ENCODE measurements around the gene GRK2.

GRK2 gene

GRCh38 chr11:67282876-67283371 lies 16.7 kb downstream of the GRK2 start:
- H3K4me1 ChIP-seq (ENCODE audit: control insufficient read depth in 2 of 2, insufficient read depth in 2 of 2, low read length in 2 of 2) = peaks cover 13 to 30% of the 10 kb centered on the region in 2 donors
- H3K9me3 ChIP-seq (ENCODE audit: control insufficient read depth in 2 of 2, low read length in 2 of 2) = no peaks in the 10 kb centered on the region
- no peak overlapping the region for H3K9ac ChIP-seq (ENCODE audit: low read depth in 1 of 2, low read length in 2 of 2)
- no peaks in the 10 kb centered on the region for H3K27me3 ChIP-seq (ENCODE audit: control insufficient read depth in 2 of 2, insufficient read depth in 2 of 2, low read length in 2 of 2)
- peaks cover 58 to 77% of the 10 kb centered on the region in 2 donors for H3K36me3 ChIP-seq (ENCODE audit: control insufficient read depth in 2 of 2, insufficient read depth in 2 of 2, low read length in 2 of 2)
- H3K27ac ChIP-seq (ENCODE audit: low read depth in 2 of 2, low read length in 2 of 2) = peak overlapping the region in 1 of 2 donors; percentile 61
- H3K4me3 ChIP-seq (ENCODE audit: low read length in 2 of 2) = no peak overlapping the region

- peaks cover 58 to 77% of the 10 kb centered on the region in 2 donors for H3K36me3 ChIP-seq (ENCODE audit: control insufficient read depth in 2 of 2, insufficient read depth in 2 of 2, low read length in 2 of 2)
- peaks cover 11 to 29% of the 10 kb centered on the region in 2 donors for H3K4me1 ChIP-seq (ENCODE audit: control insufficient read depth in 2 of 2, insufficient read depth in 2 of 2, low read length in 2 of 2)
- H3K4me3 ChIP-seq (ENCODE audit: low read length in 2 of 2) = no peak overlapping the region
- no peaks in the 10 kb centered on the region for H3K9me3 ChIP-seq (ENCODE audit: control insufficient read depth in 2 of 2, low read length in 2 of 2)
- H3K27ac ChIP-seq (ENCODE audit: low read depth in 2 of 2, low read length in 2 of 2) = peak overlapping the region; percentile 34 to 61
- no peak overlapping the region for H3K9ac ChIP-seq (ENCODE audit: low read depth in 1 of 2, low read length in 2 of 2)
- no peaks in the 10 kb centered on the region for H3K27me3 ChIP-seq (ENCODE audit: control insufficient read depth in 2 of 2, insufficient read depth in 2 of 2, low read length in 2 of 2)
Measured at GRCh38 chr11:67283481-67283963, 17.2 kb downstream of the GRK2 start.

GRCh38 chr11:67284811-67285540 lies 18.7 kb downstream of the GRK2 start:
- H3K9ac ChIP-seq (ENCODE audit: low read depth in 1 of 2, low read length in 2 of 2) = no peak overlapping the region
- H3K36me3 ChIP-seq (ENCODE audit: control insufficient read depth in 2 of 2, insufficient read depth in 2 of 2, low read length in 2 of 2) = peaks cover 47 to 63% of the 10 kb centered on the region in 2 donors
- peaks cover 12 to 28% of the 10 kb centered on the region in 2 donors for H3K4me1 ChIP-seq (ENCODE audit: control insufficient read depth in 2 of 2, insufficient read depth in 2 of 2, low read length in 2 of 2)
- no peaks in the 10 kb centered on the region for H3K9me3 ChIP-seq (ENCODE audit: control insufficient read depth in 2 of 2, low read length in 2 of 2)
- no peak overlapping the region for H3K27ac ChIP-seq (ENCODE audit: low read depth in 2 of 2, low read length in 2 of 2)
- no peak overlapping the region for H3K4me3 ChIP-seq (ENCODE audit: low read length in 2 of 2)
- H3K27me3 ChIP-seq (ENCODE audit: control insufficient read depth in 2 of 2, insufficient read depth in 2 of 2, low read length in 2 of 2) = no peaks in the 10 kb centered on the region

- peaks cover 21 to 34% of the 10 kb centered on the region in 2 donors for H3K4me1 ChIP-seq (ENCODE audit: control insufficient read depth in 2 of 2, insufficient read depth in 2 of 2, low read length in 2 of 2)
- H3K4me3 ChIP-seq (ENCODE audit: low read length in 2 of 2) = no peak overlapping the region
- no peaks in the 10 kb centered on the region for H3K27me3 ChIP-seq (ENCODE audit: control insufficient read depth in 2 of 2, insufficient read depth in 2 of 2, low read length in 2 of 2)
- peak overlapping the region in 1 of 2 donors; percentile 98 for H3K27ac ChIP-seq (ENCODE audit: low read depth in 2 of 2, low read length in 2 of 2)
- H3K36me3 ChIP-seq (ENCODE audit: control insufficient read depth in 2 of 2, insufficient read depth in 2 of 2, low read length in 2 of 2) = peaks cover 39 to 54% of the 10 kb centered on the region in 2 donors
- peak overlapping the region in 1 of 2 donors; percentile 34 for H3K9ac ChIP-seq (ENCODE audit: low read depth in 1 of 2, low read length in 2 of 2)
- no peaks in the 10 kb centered on the region for H3K9me3 ChIP-seq (ENCODE audit: control insufficient read depth in 2 of 2, low read length in 2 of 2)
Measured at GRCh38 chr11:67285541-67286498, 19.5 kb downstream of the GRK2 start.

- Histone ChIP-seq H3K9ac (ENCODE audit: low read depth in 1 of 2, low read length in 2 of 2) (peak overlapping the region in 1 of 2 donors; percentile 83), H3K4me3 (ENCODE audit: low read length in 2 of 2) (no peak overlapping the region), H3K4me1 (ENCODE audit: control insufficient read depth in 2 of 2, insufficient read depth in 2 of 2, low read length in 2 of 2) (peaks cover 21 to 34% of the 10 kb centered on the region in 2 donors), H3K36me3 (ENCODE audit: control insufficient read depth in 2 of 2, insufficient read depth in 2 of 2, low read length in 2 of 2) (peaks cover 32 to 47% of the 10 kb centered on the region in 2 donors), H3K9me3 (ENCODE audit: control insufficient read depth in 2 of 2, low read length in 2 of 2) (no peaks in the 10 kb centered on the region), H3K27me3 (ENCODE audit: control insufficient read depth in 2 of 2, insufficient read depth in 2 of 2, low read length in 2 of 2) (no peaks in the 10 kb centered on the region), H3K27ac (ENCODE audit: low read depth in 2 of 2, low read length in 2 of 2) (peak overlapping the region; percentile 86 to 98)
Measured at GRCh38 chr11:67286621-67287333, 20.5 kb downstream of the GRK2 start.

- peak overlapping the region; percentile 72 to 78 for H3K4me3 ChIP-seq (ENCODE audit: low read length in 2 of 2)
- H3K4me1 ChIP-seq (ENCODE audit: control insufficient read depth in 2 of 2, insufficient read depth in 2 of 2, low read length in 2 of 2) = peaks cover 21 to 32% of the 10 kb centered on the region in 2 donors
- peak overlapping the region; percentile 86 to 98 for H3K27ac ChIP-seq (ENCODE audit: low read depth in 2 of 2, low read length in 2 of 2)
- H3K36me3 ChIP-seq (ENCODE audit: control insufficient read depth in 2 of 2, insufficient read depth in 2 of 2, low read length in 2 of 2) = peaks cover 31 to 45% of the 10 kb centered on the region in 2 donors
- no peaks in the 10 kb centered on the region for H3K9me3 ChIP-seq (ENCODE audit: control insufficient read depth in 2 of 2, low read length in 2 of 2)
- H3K9ac ChIP-seq (ENCODE audit: low read depth in 1 of 2, low read length in 2 of 2) = peak overlapping the region; percentile 69 to 83
- no peaks in the 10 kb centered on the region for H3K27me3 ChIP-seq (ENCODE audit: control insufficient read depth in 2 of 2, insufficient read depth in 2 of 2, low read length in 2 of 2)
Measured at GRCh38 chr11:67287355-67288197, 21.3 kb downstream of the GRK2 start.

GRCh38 chr11:67288198-67288451 lies 21.9 kb downstream of the GRK2 start:
- peak overlapping the region; percentile 69 to 83 for H3K9ac ChIP-seq (ENCODE audit: low read depth in 1 of 2, low read length in 2 of 2)
- no peaks in the 10 kb centered on the region for H3K9me3 ChIP-seq (ENCODE audit: control insufficient read depth in 2 of 2, low read length in 2 of 2)
- H3K27ac ChIP-seq (ENCODE audit: low read depth in 2 of 2, low read length in 2 of 2) = peak overlapping the region; percentile 86 to 98
- peak overlapping the region; percentile 72 to 78 for H3K4me3 ChIP-seq (ENCODE audit: low read length in 2 of 2)
- H3K4me1 ChIP-seq (ENCODE audit: control insufficient read depth in 2 of 2, insufficient read depth in 2 of 2, low read length in 2 of 2) = peaks cover 21 to 28% of the 10 kb centered on the region in 2 donors
- H3K36me3 ChIP-seq (ENCODE audit: control insufficient read depth in 2 of 2, insufficient read depth in 2 of 2, low read length in 2 of 2) = peaks cover 25 to 40% of the 10 kb centered on the region in 2 donors
- no peaks in the 10 kb centered on the region for H3K27me3 ChIP-seq (ENCODE audit: control insufficient read depth in 2 of 2, insufficient read depth in 2 of 2, low read length in 2 of 2)

- Histone ChIP-seq H3K36me3 (ENCODE audit: control insufficient read depth in 2 of 2, insufficient read depth in 2 of 2, low read length in 2 of 2) (peaks cover 20 to 35% of the 10 kb centered on the region in 2 donors), H3K27me3 (ENCODE audit: control insufficient read depth in 2 of 2, insufficient read depth in 2 of 2, low read length in 2 of 2) (no peaks in the 10 kb centered on the region), H3K4me3 (ENCODE audit: low read length in 2 of 2) (peak overlapping the region; percentile 72 to 78), H3K4me1 (ENCODE audit: control insufficient read depth in 2 of 2, insufficient read depth in 2 of 2, low read length in 2 of 2) (peaks cover 21 to 27% of the 10 kb centered on the region in 2 donors), H3K9ac (ENCODE audit: low read depth in 1 of 2, low read length in 2 of 2) (peak overlapping the region; percentile 69 to 83), H3K27ac (ENCODE audit: low read depth in 2 of 2, low read length in 2 of 2) (peak overlapping the region; percentile 86 to 98), H3K9me3 (ENCODE audit: control insufficient read depth in 2 of 2, low read length in 2 of 2) (no peaks in the 10 kb centered on the region)
Measured at GRCh38 chr11:67288452-67289225, 22.4 kb downstream of the GRK2 start.
